GM12801 (cell line): ENCODE results near the gene METRN.

ENCODE experiments used
- CTCF ChIP-seq: IDR thresholded peaks from one replicate; pipeline ENCODE4 v1.5.1; 2011; ENCODE audit warnings: control low read depth; ENCODE audit not compliant: insufficient read length; ENCODE audit errors: extremely low read depth

Gene METRN

GRCh38 chr16:709566-710499, 5.1 kb upstream of the METRN start:
- no peak for TF ChIP-seq CTCF

- no peak for TF ChIP-seq CTCF
These were observed 4.3 kb upstream of the METRN start for GRCh38 chr16:710500-711075.

GRCh38 chr16:711084-711483, 3.8 kb upstream of the METRN start:
- no peak for TF ChIP-seq CTCF

- no peak for TF ChIP-seq CTCF
These were observed 3.2 kb upstream of the METRN start for GRCh38 chr16:711548-712320.

- TF ChIP-seq CTCF: no peak
These were observed 839 bp upstream of the METRN start for GRCh38 chr16:714079-714478.

- no peak for TF ChIP-seq CTCF
These were observed 720 bp downstream of the METRN start for GRCh38 chr16:715477-716199.

- TF ChIP-seq CTCF: no peak
These were observed 1.3 kb downstream of the METRN start for GRCh38 chr16:716200-716568.
